ENCODE results near the gene EME2. TPM values are rescaled to one million over a fixed set of nuclear protein-coding genes. Genes with fewer than 3 reads are reported as not detected.

Gene EME2
- total and polyA plus RNA-seq, 2 of the 13 experiments (the other 11 are each of a cell fraction or from before 2014, with no cell fraction given), result 4.4 to 7.6 TPM

GRCh38 chr16:1764971-1765370 is 7.6 kb upstream of the EME2 start:
- ChIA-PET POLR2A (no interaction called here), CTCF (ENCODE audit: low intra/inter-chr PET ratio, low total read pairs) (no interaction called here)
- no peak for DNase-seq (ENCODE audit: low spot score)
- Histone ChIP-seq H3K4me3 (replicated peaks in 1 of 3; ENCODE audit: insufficient read depth in 1 of 3, low read depth in 2 of 3, low read length in 3 of 3) (no peak overlapping the region), H3K9me3 (ENCODE audit: low read length) (no peaks in the 10 kb centered on the region), H3K4me2 (ENCODE audit: low read depth, low read length) (no peak overlapping the region), H3K9ac (ENCODE audit: insufficient read depth, low read depth, low read length) (no peak overlapping the region), H4K20me1 (ENCODE audit: insufficient read depth, low read length) (no peaks in the 10 kb centered on the region), H3K4me1 (ENCODE audit: insufficient read depth, low read length) (no peaks in the 10 kb centered on the region), H3K27ac (ENCODE audit: extremely low read length, insufficient read depth, low read length) (no peak overlapping the region), H3K79me2 (ENCODE audit: insufficient read depth, low read length) (no peaks in the 10 kb centered on the region), H3K36me3 (replicated peaks in 1 of 2; ENCODE audit: control insufficient read depth in 1 of 2, insufficient read depth in 2 of 2, low read length in 2 of 2) (peaks cover 23 to 37% of the 10 kb centered on the region in 2 experiments), H2AFZ (ENCODE audit: low read length) (no peak overlapping the region), H3K27me3 (ENCODE audit: control insufficient read depth in 1 of 2, insufficient read depth in 2 of 2, low read length in 2 of 2) (no peaks in the 10 kb centered on the region)
- TF ChIP-seq DZIP1 (CRISPR knock-in tag; IDR thresholded peaks at IDR 0.05) (no peak), PLRG1 (conservative IDR thresholded peaks at IDR 0.05) (no peak), MIER3 (CRISPR knock-in tag; IDR thresholded peaks at IDR 0.05; ENCODE audit: borderline replicate concordance) (no peak), SIN3A (IDR thresholded peaks at IDR 0.05; ENCODE audit: borderline replicate concordance, low read depth, low read length) (no peak), ATF7-NPFF (CRISPR knock-in tag; IDR thresholded peaks at IDR 0.05; ENCODE audit: low read depth) (no peak), FOXO1 (CRISPR knock-in tag; IDR thresholded peaks at IDR 0.05) (no peak)
- intact Hi-C loops (cut with micrococcal nuclease; ENCODE audit: unreplicated experiment), result no loop called here
- ATAC-seq, result no peak
- FAIRE-seq, result no peak
- in situ Hi-C loops (cut with HindIII; ENCODE audit: extremely low pct_ligation_motif_present, low pct_unique_long_range_greater_than_20kb), result no loop called here
- no TSS peak for BruUV-seq (replicated peaks)
- WGBS (ENCODE audit: low lambda C conversion rate), result 96% methylated on average over 14 of the region's 21 CpGs

- H2AFZ ChIP-seq (ENCODE audit: low read length), result no peak overlapping the region
- CTCF ChIA-PET (ENCODE audit: low intra/inter-chr PET ratio, low total read pairs), result no interaction called here
- no peaks in the 10 kb centered on the region for H3K4me1 ChIP-seq (ENCODE audit: insufficient read depth, low read length)
- in situ Hi-C loops (cut with HindIII; ENCODE audit: extremely low pct_ligation_motif_present, low pct_unique_long_range_greater_than_20kb), result no loop called here
- DNase-seq (ENCODE audit: low spot score), result no peak
- no peak overlapping the region for H3K4me2 ChIP-seq (ENCODE audit: low read depth, low read length)
- no TSS peak for BruUV-seq (replicated peaks)
- POLR2A ChIA-PET, result no interaction called here
- H3K79me2 ChIP-seq (ENCODE audit: insufficient read depth, low read length), result no peaks in the 10 kb centered on the region
- peaks cover 20 to 39% of the 10 kb centered on the region in 2 experiments; a peak in 4 of 5 replicates for H3K36me3 ChIP-seq (replicated peaks in 1 of 2; ENCODE audit: control insufficient read depth in 1 of 2, insufficient read depth in 2 of 2, low read length in 2 of 2)
- H3K9me3 ChIP-seq (ENCODE audit: low read length), result no peaks in the 10 kb centered on the region
- intact Hi-C loops (cut with micrococcal nuclease; ENCODE audit: unreplicated experiment), result no loop called here
- no peak for FAIRE-seq
- no peak overlapping the region for H3K4me3 ChIP-seq (replicated peaks in 1 of 3; ENCODE audit: insufficient read depth in 1 of 3, low read depth in 2 of 3, low read length in 3 of 3)
- no peak for ATAC-seq
- WGBS (ENCODE audit: low lambda C conversion rate), result 86% methylated on average over 2 of the region's 22 CpGs
- no peak overlapping the region for H3K9ac ChIP-seq (ENCODE audit: insufficient read depth, low read depth, low read length)
- no peak overlapping the region for H3K27ac ChIP-seq (ENCODE audit: extremely low read length, insufficient read depth, low read length)
- H3K27me3 ChIP-seq (ENCODE audit: control insufficient read depth in 1 of 2, insufficient read depth in 2 of 2, low read length in 2 of 2), result no peaks in the 10 kb centered on the region
- H4K20me1 ChIP-seq (ENCODE audit: insufficient read depth, low read length), result no peaks in the 10 kb centered on the region
- no peak for TF ChIP-seq FUBP1 (CRISPR knock-in tag; IDR thresholded peaks at IDR 0.05; ENCODE audit: borderline replicate concordance)
- peak; percentile 56 for TF ChIP-seq AGO2 (optimal IDR thresholded peaks at IDR 0.05; ENCODE audit: low read depth, low read length)
- no peak for TF ChIP-seq PLSCR1 (CRISPR knock-in tag; IDR thresholded peaks at IDR 0.05; ENCODE audit: borderline replicate concordance)
- TF ChIP-seq ZNF83 (CRISPR knock-in tag; IDR thresholded peaks at IDR 0.05; ENCODE audit: borderline replicate concordance), result no peak
- TF ChIP-seq ZNF264 (CRISPR knock-in tag; IDR thresholded peaks at IDR 0.05), result no peak
- no peak for TF ChIP-seq KDM5A (IDR thresholded peaks at IDR 0.05; ENCODE audit: borderline replicate concordance, low read length)
- peak; percentile 43 for TF ChIP-seq AGO1 (IDR thresholded peaks at IDR 0.05; ENCODE audit: low read depth, low read length, poor library complexity, severe bottlenecking)
- no peak for TF ChIP-seq ZMAT3 (CRISPR knock-in tag; conservative IDR thresholded peaks at IDR 0.05)
These were observed 6.8 kb upstream of the EME2 start for GRCh38 chr16:1765826-1766225.

Measured in HepG2 (cell line).